ENCODE measurements around the gene VAMP8.

VAMP8 gene

GRCh38 chr2:85594715-85595300 lies 17.4 kb downstream of the VAMP8 start:
- Histone ChIP-seq H3F3A (ENCODE audit: insufficient read depth) (no peaks in the 10 kb centered on the region), H4K20me1 (ENCODE audit: low read depth, low read length) (no peaks in the 10 kb centered on the region), H3K27me3 (ENCODE audit: low read length) (no peaks in the 10 kb centered on the region), H3K79me2 (ENCODE audit: insufficient read depth, low read length) (peaks cover 15% of the 10 kb centered on the region), H3K9me2 (replicated peaks; ENCODE audit: insufficient read depth, low read length) (no peaks in the 10 kb centered on the region), H3K4me3 (ENCODE audit: insufficient read depth, low read length, poor library complexity, severe bottlenecking) (peak overlapping the region; percentile 91), H2AFZ (ENCODE audit: low read depth, low read length, severe bottlenecking) (peak overlapping the region; percentile 45), H3K27ac (ENCODE audit: low read depth, low read length) (peak overlapping the region; percentile 38), H3K4me2 (ENCODE audit: low read depth, low read length, poor library complexity, severe bottlenecking) (peak overlapping the region; percentile 90), H3K9me3 (ENCODE audit: insufficient read depth, low read length) (no peaks in the 10 kb centered on the region), H3K9ac (ENCODE audit: low read length) (peak overlapping the region; percentile 86), H3K36me3 (ENCODE audit: low read length) (no peaks in the 10 kb centered on the region)
- no peak for TF ChIP-seq CTCF (IDR thresholded peaks at IDR 0.05; ENCODE audit: insufficient read depth, low read length, poor library complexity, severe bottlenecking)
- TF ChIP-seq EZH2phosphoT487 (conservative IDR thresholded peaks at IDR 0.05; ENCODE audit: low read length): no peak

GRCh38 chr2:85595301-85596025 lies 18.1 kb downstream of the VAMP8 start, which contains the start of gene RNF181:
Gene RNF181 (plus strand): TSS chr2:85595745. CDS start chr2:85595764, 19 bp downstream.
- Histone ChIP-seq H3K79me2 (ENCODE audit: insufficient read depth, low read length) (peaks cover 15% of the 10 kb centered on the region), H3K4me3 (ENCODE audit: insufficient read depth, low read length, poor library complexity, severe bottlenecking) (peak within 1 kb of the TSS; percentile 91), H3K9ac (ENCODE audit: low read length) (peak within 1 kb of the TSS; percentile 86), H3K27ac (ENCODE audit: low read depth, low read length) (peak within 1 kb of the TSS; percentile 38), H3K27me3 (ENCODE audit: low read length) (no peaks in the 10 kb centered on the region), H3K9me3 (ENCODE audit: insufficient read depth, low read length) (no peaks in the 10 kb centered on the region), H3K9me2 (replicated peaks; ENCODE audit: insufficient read depth, low read length) (no peaks in the 10 kb centered on the region), H3K36me3 (ENCODE audit: low read length) (no peaks in the 10 kb centered on the region), H4K20me1 (ENCODE audit: low read depth, low read length) (no peaks in the 10 kb centered on the region), H3F3A (ENCODE audit: insufficient read depth) (no peaks in the 10 kb centered on the region), H2AFZ (ENCODE audit: low read depth, low read length, severe bottlenecking) (peak within 1 kb of the TSS; percentile 85), H3K4me2 (ENCODE audit: low read depth, low read length, poor library complexity, severe bottlenecking) (peak within 1 kb of the TSS; percentile 90)
- no peak for TF ChIP-seq CTCF (IDR thresholded peaks at IDR 0.05; ENCODE audit: insufficient read depth, low read length, poor library complexity, severe bottlenecking)
- TF ChIP-seq EZH2phosphoT487 (conservative IDR thresholded peaks at IDR 0.05; ENCODE audit: low read length): no peak

GRCh38 chr2:85596026-85596333 lies 18.6 kb downstream of the VAMP8 start:
- H4K20me1 ChIP-seq (ENCODE audit: low read depth, low read length): no peaks in the 10 kb centered on the region
- H3F3A ChIP-seq (ENCODE audit: insufficient read depth): no peaks in the 10 kb centered on the region
- peak overlapping the region; percentile 91 for H3K4me3 ChIP-seq (ENCODE audit: insufficient read depth, low read length, poor library complexity, severe bottlenecking)
- peak overlapping the region; percentile 90 for H3K4me2 ChIP-seq (ENCODE audit: low read depth, low read length, poor library complexity, severe bottlenecking)
- H3K9me2 ChIP-seq (replicated peaks; ENCODE audit: insufficient read depth, low read length): no peaks in the 10 kb centered on the region
- TF ChIP-seq CTCF (IDR thresholded peaks at IDR 0.05; ENCODE audit: insufficient read depth, low read length, poor library complexity, severe bottlenecking) (no peak), EZH2phosphoT487 (conservative IDR thresholded peaks at IDR 0.05; ENCODE audit: low read length) (no peak)
- H3K27ac ChIP-seq (ENCODE audit: low read depth, low read length): no peak overlapping the region
- peak overlapping the region; percentile 86 for H3K9ac ChIP-seq (ENCODE audit: low read length)
- no peaks in the 10 kb centered on the region for H3K36me3 ChIP-seq (ENCODE audit: low read length)
- H2AFZ ChIP-seq (ENCODE audit: low read depth, low read length, severe bottlenecking): peak overlapping the region; percentile 85
- H3K9me3 ChIP-seq (ENCODE audit: insufficient read depth, low read length): no peaks in the 10 kb centered on the region
- H3K79me2 ChIP-seq (ENCODE audit: insufficient read depth, low read length): peaks cover 15% of the 10 kb centered on the region
- no peaks in the 10 kb centered on the region for H3K27me3 ChIP-seq (ENCODE audit: low read length)
